GM19468 (cell line): ENCODE measurements around the gene TMEM259.

Experiments
- ATAC-seq: cut with Tn5 transposase; IDR thresholded peaks from one replicate; pipeline ENCODE4 v1.9.1; 2021; ENCODE audit warnings: mild to moderate bottlenecking, moderate library complexity, moderate number of reproducible peaks; ENCODE audit not compliant: unreplicated experiment; ENCODE audit errors: extremely low read depth

The TMEM259 gene

GRCh38 chr19:1020868-1021425 is at the start of gene TMEM259:
TSS of gene TMEM259 (minus strand) at chr19:1021123. CDS start at chr19:1020996, 127 bp downstream.
- peak; percentile 80 for ATAC-seq

DNA sequence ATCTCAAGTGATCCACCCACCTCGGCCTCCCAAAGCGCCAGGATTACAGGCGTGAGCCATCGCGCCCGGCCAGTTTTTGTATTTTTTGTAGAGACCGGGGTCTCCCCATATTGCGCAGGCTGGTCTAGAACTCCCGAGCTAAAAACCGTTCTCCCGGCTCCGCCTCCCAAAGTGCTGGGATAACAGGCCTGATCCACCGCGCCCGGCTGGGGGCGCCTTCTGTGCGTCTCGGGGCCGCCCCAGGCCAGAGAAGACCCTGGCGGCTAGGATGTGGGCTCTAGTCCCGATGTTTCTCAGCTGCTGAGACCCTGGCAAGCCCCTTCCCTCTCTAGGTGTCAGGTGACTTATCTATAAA is 49.6 kb upstream of the TMEM259 start:
- ATAC-seq = no peak

- ATAC-seq = no peak
Observed at GRCh38 chr19:1069009-1069779, 48.3 kb upstream of the TMEM259 start.

DNA sequence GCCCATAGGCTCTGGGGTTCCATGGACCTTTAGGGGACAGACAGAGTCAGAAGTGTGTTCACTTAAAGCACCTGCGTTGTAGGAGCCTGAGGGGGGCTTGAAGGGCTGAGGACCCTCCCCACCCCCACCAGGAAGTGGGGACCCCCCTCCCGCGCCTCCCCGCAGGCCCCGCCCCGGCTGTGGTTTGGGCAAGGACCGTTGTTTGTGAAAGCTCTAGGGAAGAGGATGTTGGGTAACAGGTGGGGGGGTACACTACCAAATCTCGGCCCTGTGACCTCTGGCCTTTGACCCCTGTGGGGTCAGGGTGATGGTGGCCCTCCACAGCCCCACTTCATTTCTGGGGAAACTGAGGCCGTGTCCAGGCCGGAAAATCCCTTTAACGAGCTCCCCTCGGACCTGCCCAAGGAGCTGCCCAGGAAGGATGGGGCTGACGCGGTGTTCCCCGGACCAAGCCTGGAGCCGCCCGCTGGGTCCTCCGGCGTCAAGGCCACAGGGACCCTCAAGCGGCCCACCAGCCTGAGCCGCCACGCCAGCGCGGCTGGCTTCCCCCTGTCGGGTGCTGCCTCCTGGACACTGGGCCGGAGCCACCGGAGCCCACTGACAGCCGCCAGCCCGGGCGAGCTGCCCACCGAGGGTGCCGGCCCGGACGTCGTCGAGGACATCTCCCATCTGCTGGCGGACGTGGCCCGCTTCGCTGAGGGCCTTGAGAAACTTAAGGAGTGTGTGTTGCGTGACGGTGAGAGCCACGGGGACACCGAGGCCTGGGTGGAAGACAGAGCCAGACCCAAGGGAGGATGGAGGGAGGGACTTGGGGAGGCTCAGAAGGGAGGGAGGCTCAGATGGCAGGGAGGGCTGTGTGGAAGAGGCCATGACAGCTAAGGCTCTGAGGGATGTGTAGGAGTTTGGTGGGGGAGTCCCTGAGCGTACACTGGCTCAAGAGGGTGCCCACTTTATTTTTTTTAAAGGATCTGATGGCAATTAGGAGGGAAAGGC is 47.4 kb upstream of the TMEM259 start:
- ATAC-seq = no peak

GRCh38 chr19:1067341-1067957 is 46.5 kb upstream of the TMEM259 start:
- ATAC-seq = no peak

GRCh38 chr19:1066748-1067340 is 45.9 kb upstream of the TMEM259 start, which contains the start of gene ARHGAP45:
TSS of gene ARHGAP45 (plus strand) at chr19:1067167. CDS start at chr19:1067406, 239 bp downstream.
- ATAC-seq = no peak

DNA sequence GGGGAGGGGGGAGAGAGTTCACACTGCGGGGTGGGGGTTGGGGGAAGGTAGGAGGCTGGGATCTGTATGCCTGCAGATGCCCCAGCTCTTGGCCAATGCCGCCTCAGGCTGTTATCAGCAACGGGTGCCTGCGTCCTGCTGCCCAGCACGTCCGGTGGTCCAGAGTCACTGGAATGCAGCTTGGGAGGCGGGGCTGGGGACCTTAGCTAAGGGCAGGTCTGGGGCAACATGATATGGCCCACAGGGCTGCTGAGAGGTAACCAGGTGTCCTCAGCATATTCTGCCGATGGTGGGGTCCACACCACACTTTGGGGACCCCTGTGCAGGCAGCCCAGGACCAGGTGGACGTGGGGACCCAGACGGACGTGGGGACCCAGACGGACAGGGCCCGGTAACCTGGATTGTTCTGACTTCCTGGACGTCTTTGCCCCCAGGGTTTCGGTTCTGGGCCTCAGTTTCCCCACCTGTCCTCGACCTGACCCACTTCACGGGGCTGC is 45.4 kb upstream of the TMEM259 start:
- ATAC-seq = no peak

DNA sequence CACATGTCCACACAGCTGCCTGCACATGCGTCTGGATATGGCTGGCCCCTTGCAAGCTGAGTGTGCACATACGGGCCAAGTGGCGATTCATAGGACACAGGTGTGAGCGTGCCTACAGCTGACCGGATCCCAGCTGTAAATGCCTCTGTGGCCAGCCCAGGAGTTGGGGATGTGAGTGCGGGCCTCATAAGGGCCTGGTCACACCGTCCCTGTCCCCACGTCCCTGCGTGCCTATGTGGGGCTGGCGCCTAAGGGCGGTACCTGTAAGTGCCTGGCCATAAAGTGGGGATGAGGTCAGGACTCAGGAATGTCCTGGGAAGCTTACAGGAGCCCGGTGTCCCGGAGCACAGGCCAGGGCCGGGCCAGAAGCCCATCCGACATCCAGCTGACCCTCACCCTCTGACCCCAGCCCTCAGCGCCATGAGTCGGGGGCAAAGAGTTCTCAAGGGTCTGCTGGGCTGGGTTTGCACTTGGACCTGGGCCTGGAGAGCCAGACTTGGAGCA is 44.7 kb upstream of the TMEM259 start:
- no peak for ATAC-seq

DNA sequence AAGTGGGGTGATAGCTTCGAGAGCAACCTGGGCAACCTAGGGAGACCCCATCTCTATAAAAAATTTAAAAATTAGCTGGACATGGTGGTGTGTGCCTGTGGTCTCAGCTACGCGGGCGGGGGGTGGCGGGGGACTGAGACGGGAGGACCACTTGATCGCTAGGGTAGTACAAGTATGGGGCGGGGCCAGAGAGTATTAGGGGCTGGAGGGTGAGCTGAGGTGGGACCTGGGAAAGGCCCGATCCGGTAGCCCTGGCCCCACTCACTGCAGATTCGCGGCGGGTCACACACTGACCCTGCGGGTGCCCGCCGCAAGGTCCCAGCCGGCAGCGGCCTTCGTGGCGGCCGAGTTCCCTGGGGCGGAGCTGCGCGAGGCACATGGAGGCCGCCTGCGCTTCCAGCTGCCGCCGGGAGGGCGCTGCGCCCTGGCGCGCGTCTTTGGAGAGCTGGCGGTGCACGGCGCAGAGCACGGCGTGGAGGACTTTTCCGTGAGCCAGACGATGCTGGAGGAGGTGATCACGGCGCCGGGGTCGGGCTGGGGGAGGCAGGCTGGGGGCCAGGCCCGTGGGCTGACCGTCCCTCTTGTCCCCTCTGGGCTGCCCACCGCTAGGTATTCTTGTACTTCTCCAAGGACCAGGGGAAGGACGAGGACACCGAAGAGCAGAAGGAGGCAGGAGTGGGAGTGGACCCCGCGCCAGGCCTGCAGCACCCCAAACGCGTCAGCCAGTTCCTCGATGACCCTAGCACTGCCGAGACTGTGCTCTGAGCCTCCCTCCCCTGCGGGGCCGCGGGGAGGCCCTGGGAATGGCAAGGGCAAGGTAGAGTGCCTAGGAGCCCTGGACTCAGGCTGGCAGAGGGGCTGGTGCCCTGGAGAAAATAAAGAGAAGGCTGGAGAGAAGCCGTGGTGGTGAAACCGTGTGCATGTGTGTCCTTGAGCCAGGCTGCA is 44.0 kb upstream of the TMEM259 start:
- ATAC-seq = no peak

DNA sequence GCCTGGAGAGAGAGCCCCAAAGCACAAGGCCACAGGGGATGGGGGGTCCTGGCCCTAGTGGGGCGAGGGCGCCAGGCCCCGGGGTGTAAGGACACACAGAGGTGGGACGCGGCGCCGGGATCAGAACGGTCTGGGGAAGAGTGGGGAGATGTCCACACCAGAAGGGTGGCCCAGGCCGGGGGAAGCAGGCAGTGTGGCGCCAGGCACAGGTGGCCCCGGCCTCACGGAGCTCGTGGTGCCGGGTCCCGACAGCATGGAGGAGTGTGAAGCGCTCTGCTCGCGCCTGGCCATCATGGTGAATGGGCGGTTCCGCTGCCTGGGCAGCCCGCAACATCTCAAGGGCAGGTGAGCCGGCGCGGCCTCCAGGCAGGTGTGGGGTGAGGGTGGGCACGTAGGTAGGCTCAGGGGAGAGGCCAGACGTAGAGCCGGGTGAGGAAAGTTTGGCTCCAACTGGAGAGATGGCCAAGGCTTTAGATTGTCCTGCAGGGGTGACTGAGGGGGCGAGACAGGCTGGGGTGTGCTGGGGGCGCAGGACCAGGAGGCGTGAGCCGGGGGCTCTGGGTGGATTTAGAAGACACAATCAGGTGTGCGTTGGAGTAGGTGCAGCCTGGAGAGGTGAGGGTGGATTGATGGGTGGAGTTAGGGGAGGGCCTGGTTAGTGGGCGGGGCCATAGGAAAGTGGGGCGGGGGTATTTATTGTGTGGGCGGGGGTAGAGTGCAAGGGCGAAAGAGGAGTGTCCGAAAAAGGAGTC is 43.2 kb upstream of the TMEM259 start:
- ATAC-seq = no peak

GRCh38 chr19:1063030-1063908 is 42.3 kb upstream of the TMEM259 start:
- ATAC-seq = no peak

DNA sequence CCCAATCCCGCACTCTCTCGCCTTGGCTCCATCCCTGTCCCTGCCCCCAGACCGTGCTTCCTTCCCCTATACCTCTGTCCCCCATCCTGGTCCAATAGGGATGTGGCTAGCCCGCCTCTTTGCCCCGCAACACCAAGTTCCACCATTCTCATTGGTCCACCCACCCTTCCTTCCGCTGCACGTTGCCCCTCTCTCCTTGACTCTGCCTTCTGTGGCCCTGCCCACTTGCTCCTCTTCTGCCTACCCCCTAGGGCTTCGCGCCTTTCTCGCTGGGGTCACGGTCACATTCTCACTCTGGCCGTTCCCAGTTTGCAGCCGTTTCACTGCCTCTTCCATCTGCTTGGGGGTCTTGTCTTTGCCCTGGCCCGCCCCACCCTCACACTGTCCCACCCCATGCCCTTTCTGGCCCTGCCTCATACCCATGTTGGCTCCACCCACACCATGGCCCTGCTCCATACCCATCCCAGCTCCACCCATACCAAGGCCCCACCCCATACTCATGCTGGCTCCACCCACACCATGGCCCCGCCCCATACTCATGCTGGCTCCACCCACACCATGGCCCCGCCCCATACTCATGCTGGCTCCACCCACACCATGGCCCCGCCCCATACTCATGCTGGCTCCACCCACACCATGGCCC is 41.6 kb upstream of the TMEM259 start:
- no peak for ATAC-seq

- no peak for ATAC-seq
Observed at GRCh38 chr19:1061987-1062386, 41.1 kb upstream of the TMEM259 start.

- no peak for ATAC-seq
Observed at GRCh38 chr19:1060689-1061088, 39.8 kb upstream of the TMEM259 start.

- ATAC-seq = no peak
Observed at GRCh38 chr19:1058112-1058511, 37.2 kb upstream of the TMEM259 start.

DNA sequence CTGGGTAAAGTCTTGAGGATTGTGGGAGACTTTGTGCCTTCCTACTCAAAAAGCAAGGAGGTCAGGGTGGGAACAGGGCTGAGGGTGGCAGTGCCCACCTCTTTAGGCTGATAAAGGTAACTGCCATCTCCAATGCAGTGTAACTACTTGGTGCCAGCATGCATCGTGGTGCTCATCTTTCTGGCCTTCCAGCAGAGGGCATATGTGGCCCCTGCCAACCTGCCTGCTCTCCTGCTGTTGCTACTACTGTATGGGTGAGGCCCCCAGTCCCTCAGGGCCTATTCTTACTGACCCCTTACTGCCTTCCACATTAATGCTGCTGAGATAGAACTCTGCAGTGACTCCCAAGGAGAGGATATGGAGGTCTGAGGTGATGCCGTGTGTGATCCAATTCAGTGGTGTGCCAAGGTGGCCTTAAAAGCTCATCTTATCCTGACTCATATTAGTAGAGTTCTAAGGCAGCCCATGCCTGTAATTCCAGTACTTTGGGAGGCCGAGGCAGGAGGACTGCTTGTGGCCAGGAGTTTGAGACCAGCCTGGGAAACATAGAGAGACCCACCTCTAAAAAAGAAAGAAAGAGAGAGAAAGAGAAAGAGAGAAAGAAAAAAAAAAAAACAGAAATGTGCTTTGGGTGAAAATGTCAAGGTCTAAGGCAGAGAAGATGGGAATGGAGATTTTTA is 36.4 kb upstream of the TMEM259 start:
- ATAC-seq = no peak
